SIG-M5 (cell line): Measurements from ENCODE around the gene KY.

Source experiments
- DNase-seq: peaks from one replicate; lab custom pipeline; 2025; lab: John Stamatoyannopoulos, UW

The KY gene, protein sequence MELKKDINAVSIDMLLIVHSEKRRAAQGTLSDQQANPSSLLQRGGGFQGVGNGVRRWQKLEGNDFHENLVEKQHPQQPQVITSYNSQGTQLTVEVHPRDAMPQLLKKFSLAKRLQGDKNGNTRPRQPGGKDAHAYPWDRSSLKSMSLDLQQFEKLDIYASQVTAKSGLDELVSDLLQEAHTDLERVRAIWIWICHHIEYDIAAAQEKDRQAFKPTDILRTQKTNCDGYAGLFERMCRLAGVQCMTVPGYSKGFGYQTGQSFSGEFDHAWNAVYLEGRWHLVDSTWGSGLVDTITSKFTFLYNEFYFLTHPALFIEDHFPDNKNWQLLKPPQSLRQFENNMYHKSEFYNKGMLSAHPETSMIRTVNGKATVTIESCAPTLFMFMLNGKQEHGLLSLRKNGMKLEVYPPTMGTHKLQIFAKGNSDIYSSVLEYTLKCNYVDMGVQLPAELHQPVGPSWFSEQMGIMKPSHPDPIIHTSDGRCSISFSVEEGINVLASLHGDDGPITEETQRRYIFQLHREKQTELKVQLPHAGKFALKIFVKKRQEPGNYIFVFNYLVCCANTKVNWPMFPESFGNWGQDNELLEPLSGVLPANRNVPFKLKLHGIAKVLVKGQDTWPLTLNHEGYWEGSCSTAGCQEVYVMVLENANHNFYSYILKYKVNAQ

DNA sequence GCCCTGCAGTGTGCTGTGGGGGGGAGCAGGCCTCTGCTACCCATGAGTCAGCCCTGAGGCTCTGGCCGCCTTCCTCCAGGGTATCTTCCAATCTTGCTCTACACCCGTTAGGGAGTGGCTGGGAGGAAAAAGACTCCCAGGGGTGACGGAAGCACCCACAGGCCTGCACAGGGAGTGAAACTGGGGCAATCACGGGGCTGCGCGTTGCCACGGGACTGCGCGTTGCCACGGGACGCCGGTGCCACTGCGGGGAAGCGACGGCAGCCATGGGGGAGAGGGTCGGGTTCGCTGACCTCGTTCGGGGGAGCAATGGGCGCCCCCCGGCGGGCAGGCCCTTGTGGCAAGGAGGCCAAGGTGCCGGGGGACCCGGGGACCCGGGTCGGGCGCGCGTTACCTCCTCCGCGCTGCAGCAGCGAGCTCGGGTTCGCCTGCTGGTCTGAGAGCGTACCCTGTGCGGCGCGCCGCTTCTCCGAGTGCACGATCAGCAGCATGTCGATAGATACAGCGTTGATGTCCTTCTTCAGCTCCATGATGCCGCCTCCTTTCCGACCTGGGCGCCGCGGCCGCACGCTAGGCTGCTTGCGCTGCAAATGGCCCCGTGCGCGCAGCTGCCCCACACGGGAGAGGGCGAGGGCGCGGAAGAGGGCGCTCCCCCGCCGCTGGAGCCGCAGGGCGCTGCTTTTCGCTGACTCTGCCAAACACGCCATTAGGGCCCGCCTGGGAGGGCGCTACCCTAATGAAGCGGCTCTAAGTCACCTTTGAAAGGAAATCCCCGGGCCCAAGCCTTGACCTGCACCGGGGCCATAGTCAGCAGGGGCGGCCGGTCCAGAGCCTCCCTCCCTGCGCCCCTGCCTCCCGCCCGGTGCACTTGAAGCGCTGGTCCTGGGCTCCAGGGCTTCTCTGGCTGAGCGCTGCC, at the start of gene KY:
Gene KY, minus strand, starts transcription at position 592 of the 916 bp plus-strand sequence. Its CDS starts 62 bp downstream, at position 530.
- no peak for DNase-seq

DNA sequence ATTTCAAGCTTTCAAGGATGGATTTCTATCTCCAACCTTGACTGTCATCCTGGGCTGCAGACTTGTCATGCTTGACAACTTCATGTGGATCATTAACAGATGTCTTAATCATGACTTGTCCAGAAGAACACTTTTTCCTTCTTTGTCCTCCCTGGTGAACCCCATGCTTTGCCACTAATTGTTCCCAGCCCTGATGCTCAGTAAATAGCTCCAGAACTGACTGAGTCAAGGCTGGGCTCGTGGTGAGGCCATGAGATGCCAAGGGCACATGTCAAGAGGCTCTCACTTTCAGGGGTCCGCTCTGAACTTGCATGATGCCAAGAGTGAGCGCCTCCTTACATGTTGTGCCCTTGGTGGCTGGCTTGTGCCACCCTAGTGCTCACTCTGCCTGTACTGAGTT, 48.9 kb upstream of the KY start:
- DNase-seq = no peak

DNA sequence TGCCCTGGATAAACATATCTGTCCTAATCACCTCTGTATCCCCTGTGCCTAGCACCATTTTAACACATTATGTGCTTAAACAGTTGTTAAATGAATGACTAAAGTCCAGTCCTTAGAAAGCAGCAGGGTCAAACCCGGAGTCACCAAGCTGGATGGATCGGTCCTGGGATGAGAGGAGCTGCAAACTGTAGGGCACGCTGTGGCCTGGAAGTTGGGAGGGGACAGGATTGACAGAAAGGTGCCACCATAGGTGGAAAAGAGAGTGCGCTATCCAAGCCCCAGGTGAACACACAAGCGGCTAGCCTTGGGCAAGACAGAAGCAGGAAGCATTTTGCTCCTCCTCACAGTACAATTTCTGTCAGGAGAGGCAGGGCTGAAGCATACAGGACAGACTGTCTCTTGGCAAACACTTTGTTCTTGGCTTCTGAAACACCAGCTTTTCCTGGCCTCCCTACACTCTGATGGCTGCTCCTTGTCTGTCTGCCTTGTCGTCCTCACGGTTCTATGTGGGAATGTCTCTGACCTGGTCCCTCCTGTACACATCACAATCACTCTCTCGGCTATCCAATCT, 48.4 kb upstream of the KY start:
- DNase-seq = no peak

DNA sequence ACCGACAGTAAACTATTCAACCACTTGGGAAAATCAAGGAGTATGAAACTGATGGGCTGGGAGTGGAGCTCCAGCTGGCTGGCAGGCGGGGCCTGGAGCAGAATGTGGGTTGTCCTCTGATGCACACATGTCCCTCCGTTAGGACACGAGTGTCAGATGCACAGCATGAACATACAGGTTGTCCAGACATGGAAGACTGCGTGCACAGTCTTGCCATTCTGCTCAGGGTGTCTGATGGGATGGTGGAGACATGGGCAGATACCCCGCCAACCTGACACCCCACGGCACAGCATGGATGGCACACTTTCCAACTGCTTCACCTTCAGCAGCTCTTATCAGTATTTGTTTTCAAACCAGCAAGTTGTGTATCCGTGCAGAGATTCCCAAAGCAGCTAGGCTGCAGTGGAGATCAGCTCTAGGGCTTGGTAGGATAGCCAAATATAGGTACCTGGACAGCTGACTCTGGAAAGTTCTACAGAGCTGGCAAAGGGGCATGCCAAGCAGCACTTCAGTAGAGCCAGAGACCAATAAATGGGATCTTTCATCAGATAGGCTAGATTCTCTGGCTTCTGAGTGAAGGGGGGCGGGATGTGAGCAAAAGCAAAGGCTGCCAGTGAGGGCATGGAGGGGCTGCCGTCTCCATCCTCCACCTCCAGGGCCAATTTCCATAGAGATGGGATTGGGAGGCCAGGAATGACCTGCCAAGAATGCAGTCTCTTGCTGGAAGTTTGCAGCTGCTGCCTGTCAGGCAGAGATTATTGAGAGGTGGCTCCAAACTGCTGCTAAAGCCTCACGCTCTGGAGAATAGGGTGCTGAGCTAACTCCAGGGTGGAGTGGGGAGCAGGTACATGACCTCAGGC, 47.2 kb upstream of the KY start:
- no peak for DNase-seq

DNA sequence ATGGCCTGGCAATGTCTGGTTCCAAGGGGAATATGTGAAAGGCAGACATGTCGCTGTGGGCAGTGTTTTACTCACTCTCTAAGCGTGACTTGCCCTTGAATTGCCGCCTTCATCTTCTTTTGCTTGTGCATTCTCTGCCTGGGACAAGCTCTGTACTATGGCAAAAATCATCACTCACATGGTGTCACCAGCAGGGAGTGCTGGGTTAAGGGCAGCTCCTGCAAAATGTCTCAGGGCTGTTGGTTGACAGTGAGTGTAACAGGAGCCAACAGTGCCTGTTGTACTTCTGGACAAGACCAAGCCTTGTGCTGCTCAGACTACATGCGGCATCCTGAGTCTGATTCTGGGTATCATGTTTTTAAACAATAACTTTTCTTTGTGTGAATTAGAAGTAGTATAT, 45.3 kb upstream of the KY start:
- no peak for DNase-seq

DNA sequence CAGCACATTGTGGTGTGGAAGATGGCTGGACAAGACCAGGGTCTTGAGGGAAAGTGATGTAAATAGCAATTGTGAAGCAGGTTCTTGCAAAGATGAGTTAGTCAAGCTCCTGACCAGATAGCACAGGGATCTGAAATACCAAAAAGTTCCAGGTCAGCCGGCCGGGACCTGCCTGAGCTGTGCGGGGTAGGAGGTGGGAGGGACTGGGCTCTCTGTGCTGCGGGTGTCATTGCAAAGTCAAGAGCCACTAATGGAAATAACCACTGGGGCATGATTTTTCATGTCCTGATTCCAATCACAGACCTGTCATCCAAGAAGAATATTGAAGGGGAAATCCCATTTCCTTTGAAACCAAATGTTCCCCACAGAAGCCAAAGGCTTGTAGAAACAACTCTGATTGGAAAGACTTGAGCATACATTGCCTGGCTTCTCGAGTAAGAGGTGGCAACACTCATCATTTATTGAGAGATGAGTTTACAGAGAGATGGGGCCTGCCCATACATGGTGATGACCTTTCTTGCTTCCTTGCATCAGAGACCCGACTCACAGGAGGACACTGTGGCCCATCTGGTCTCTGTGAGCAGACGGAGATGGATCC, 44.2 kb upstream of the KY start:
- no peak for DNase-seq

DNA sequence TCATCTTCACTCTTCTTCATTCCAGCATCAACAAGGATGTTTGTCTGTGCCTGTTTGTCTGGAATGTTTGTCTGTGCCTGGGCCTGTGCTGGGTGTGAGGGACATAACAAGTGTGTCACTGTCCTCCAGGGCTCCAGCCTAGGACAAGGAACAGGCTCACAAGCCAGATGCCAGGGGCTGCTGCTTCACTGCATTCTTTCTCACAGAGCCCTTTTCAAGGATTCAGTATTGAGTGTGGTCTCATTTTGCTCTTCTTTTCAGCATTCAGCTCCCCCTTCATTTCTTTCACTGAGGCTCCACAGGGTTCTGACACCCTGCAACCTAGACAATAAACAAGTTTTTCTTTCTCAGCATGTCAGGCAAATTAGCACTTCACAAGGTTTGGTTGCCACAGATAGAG, 43.6 kb upstream of the KY start:
- DNase-seq = no peak

DNA sequence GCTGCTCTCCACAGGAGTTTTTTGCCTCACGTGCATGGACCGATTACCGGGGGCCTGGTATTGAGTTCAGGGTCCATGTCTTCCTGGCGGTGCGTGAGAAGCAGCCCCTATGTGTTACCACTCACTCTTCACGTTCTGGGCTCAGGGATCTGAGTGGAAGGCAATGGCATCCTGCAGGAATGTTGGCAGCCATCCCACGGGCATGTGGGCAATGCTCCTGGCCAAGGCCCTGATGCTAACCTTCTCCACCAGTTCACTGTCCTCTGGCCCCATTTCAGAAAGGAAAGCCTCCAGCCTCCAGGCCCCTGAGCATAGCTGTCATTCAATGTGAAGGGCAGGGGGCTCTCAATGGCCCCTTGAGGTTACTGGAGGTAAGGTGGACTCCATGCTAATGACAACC, 43.0 kb upstream of the KY start:
- no peak for DNase-seq

DNA sequence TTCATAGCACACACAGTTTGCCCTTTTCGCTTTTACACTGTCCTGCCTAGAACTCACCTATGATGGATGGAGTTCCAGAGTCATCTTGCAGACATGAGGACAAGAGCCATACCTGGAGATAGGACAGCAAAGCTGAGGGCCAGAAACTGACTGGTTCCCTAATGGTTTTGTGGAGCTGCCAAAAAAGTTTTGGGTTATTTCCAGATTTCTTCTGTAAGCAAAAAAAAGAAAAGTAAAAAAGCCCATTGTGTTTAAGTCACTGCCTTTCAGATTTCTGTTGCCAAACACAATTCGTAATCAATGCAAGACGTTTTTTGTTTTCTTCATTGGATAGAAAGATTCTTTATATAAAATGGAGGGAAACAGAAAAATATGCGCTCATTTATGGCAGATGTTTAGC, 42.4 kb upstream of the KY start:
- DNase-seq = no peak

DNA sequence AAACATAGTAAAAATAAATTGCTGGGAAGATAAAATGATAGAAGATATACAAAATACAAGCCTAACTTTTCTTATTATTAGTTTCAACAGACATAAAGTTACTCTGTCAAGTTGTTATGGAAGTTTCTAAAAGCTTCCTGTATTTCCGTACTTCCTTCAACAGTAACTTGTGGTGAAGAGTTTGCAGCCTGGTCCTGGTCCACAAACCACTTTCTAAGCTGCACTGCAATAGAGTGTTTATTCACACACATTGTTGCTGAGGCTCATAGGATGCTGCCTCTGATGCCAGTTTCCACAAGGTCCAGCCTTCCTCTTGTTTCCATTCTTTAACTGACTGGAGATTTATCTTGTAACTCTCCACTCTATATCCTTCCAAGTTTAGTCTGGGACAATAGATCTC, 39.4 kb upstream of the KY start:
- no peak for DNase-seq

DNA sequence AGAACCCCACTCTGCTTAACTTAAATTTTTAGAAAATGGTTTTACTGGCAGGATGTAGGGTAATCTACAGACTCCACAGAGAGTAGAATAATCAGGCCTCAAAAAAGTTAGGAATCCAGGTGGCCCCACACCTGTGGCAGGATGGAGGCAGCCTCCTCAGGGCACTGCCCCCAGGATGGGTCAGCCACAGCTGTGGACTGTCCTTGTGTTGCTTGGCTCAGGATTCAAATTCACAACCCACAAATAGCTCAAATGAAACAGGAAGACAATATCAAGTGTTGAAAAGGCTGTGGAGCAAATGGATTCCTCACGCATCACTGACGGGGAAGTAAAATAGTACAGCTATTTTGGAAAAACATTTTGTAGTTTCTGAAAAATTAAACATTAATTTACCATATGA, 36.8 kb upstream of the KY start:
- no peak for DNase-seq

DNA sequence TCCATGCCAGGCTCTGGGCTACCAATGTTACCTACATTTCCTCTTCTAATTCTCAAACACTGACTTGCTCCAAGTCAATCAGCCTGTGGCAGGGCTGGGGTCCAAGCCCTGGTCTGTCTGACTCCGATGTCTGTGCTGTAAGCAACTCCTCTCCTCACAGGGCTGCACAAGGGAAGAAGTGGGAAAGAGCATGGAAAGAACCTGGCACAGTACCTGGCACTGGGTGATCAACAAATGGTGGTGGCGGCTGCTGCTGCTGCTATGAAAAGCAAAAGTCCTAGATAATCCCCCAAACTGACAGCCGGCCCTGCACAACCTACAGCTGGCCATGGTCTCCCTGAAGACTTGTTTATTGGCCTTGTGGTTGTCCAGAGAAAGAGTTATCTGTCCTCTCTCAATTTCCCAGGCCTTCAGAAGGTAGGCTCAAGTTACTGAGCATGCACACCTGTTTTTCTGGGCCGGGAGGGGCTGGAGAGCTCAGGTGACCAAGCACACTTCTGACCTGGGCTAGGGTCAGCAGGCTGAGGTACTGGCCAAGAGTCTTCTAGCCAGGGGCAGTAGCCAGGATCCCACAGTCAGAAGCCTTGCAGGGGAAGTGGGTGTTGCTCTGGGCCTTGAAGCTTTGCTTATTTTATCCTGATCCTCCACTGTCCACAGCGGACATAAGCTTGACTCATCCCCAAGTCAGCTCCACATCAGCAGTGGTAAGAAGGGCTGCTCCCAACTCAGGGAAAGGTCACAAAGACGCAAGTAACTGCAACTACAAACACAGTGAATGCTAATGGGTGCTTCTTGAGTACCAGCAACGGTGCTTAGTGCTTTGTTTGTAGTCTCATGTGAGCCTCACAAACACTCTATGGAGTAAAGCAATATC, 35.3 kb upstream of the KY start:
- DNase-seq = no peak

DNA sequence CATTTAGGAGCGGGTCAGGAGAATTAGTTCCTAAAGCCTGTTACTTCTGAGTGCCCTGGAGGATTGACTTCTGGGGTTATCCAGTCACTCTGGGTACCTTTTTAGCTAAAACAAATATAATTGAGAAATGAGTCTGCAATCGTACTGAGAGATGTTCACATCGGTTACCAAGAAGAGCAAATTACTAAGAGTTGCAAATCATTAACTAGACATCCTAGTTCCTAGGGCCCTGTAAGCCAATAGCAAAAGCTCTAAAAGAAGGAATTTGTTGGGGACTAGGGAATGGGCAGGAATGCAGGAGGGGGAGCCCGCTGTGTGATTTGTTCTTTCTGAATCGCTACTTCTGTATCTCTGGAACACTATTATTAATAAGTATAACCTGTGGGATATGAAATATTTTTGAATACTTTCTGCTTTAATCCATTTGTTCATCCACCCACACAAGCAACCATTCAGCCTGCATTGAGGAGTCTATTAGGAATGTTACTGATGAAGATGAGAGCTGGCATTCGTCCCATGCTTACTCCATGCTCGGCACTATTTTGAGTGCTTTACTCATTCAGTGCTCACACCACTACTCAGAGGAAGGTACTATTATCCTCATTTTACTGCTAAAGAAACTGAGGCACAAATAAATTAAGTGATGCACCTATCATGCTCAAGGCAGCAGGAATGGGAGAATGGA, 31.5 kb upstream of the KY start:
- DNase-seq = no peak

DNA sequence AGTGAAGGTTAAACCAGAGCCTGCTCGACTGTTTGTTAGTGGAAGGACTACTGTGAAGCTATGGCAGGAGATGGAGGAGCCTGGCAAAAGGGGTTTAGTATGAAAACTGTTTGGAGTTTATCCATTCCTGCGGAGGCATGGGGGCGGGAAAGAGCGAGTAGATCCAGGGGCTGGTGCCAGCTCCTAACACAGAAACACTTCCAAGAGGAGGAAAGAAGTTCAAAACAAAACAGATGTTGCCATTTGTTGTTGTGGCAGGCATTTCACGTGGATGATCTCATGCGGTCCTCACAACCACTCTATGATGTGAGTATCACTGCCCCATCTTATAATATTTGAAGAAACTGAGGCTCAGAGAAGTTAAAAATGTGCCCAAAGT, 30.7 kb upstream of the KY start:
- no peak for DNase-seq

DNA sequence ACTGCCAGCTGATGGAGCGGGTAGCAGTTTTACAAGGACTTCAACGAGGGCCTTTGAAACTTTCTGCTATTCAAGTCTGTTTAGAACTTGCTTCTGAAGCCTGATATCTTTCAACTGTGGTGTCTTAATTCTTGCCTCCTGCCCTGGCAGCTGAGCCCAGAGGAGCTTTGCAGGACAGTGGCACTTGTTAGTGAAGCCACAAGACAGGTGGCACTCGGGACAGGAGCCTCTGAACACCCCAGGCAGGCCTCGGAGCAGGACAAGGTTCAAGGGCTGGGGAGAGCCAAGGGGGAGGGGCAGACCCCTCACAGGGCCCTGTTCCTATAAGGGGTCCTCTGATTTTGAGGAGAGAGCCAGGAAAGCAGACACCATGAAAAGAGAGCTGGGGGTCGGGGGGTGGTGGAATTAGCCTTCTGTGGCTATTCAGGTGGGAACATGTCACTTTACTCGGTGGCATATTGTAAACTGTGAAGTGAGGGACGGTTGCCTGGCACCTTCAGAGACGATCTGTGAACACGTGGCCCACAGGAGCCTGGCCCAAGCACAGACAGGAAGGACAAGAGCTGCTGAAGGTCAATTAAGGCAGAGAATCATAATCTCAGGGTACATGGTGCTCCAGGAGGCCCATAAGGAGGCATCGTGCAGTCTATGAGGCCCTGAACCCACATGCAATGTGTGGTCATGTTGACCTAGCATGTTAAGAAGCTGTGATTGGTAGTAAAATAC, 30.1 kb upstream of the KY start:
- no peak for DNase-seq

DNA sequence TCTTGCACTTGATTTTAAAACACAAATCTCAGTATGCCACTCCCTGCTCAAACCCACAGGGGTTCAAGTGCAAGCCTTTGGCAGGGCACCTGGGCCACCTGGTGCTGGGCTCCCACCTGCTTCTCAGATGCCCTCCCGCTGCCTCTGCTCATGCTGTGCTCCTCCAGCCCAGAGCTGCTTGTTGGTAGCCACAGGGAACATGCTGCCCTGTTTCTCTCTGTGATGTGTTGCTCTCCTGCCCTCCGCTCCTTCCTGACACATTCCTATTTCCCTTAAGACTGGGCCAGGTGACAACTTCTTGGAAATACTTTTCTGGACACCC, 27.1 kb upstream of the KY start:
- DNase-seq = no peak

DNA sequence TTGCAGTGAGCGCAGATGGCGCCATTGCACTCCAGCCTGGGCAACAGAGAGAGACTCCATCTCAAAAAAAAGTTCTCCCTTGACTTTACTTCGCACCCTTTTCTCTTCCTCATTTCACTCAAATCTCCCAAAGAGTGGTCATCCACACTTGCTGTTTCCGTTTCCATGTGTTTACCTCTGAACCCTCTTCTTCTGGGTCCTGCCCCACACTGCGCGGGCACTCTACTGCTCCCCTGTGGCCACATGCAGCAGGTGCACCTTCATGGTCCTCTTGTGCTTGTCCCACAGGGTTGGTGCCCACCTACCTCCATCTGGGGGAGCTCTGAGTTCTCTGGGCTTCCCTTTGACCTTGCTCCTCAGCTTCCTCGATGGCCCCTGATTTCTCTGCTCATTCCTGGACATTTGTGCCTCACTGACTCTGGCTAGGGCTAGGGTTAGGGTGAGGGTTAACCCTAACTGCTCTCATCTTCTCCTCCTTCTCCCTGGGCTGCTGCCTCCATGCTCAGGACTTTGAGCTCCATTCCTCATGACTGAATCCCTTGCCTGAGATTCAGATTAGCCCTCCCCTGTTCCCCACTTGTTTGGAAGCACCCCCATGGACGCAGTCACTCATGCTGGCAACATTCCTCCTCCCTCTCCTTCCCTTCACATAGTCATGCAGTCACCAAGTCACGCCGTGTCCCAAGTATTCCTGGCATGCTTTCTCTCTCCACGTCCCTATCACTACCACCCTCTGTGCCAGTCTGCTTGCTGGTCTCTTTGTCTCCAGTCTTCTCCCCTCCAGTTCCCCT, 26.6 kb upstream of the KY start:
- no peak for DNase-seq

DNA sequence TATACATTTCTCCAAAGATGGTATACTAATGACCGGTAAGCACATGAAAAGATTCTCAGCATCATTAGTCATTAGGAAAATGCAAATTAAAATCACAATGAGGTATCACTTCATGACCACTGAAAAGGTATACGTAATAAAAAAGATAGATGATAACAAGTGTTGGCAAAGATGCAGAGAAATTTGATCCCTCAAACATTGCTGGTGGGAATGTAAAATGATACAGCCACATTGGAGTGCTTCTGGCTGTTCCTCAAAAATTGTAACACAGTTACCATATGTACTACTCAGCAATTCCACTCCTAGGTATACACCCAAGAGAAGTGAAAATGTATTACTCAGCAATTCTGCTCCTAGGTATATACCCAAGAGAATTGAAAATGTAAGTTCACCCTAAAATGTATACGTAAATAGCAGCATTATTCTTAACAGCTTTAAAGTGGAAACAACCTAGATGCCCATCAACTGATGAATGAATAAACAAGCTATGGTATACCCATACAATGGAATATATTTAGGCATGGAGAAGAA, 25.0 kb upstream of the KY start:
- no peak for DNase-seq
